HG03565 (cell line): Measurements from ENCODE around the gene CA5A.
"Not testable (repeated sequence)": the region's sequence is repeated elsewhere in the genome, so short reads cannot be mapped to it uniquely, and the experiment has no call there.

Source experiments
- ATAC-seq: cut with Tn5 transposase; IDR thresholded peaks from one replicate; pipeline ENCODE4 v1.9.1; 2021; ENCODE audit warnings: mild to moderate bottlenecking, moderate library complexity; ENCODE audit not compliant: unreplicated experiment

CA5A gene

GRCh38 chr16:87936375-87937230, at the start of gene CA5A:
CA5A (minus strand) TSS chr16:87936529; CDS start chr16:87936450, 79 bp downstream.
- no peak for ATAC-seq

DNA sequence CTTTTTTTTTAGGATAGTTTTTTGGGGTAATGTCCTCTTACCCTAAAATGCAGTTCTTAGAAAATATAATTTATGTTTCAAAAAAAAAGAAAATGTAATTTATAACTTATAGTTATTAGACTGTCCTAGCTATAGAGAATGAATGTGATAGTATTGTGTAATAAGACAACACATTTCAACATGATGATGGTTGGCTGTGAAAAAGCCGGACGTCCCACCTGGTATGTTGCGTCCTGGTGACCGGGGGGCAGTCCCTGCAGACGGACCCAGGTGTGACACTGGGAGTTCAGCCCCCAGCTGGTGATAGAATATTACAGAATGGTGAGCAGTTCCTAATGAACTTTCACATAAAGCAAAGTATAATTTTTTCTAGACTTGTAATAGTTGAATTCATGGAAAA, 49.2 kb upstream of the CA5A start:
- ATAC-seq: not testable (repeated sequence)

GRCh38 chr16:87984632-87985267, 48.4 kb upstream of the CA5A start:
- ATAC-seq: no peak

- ATAC-seq: not testable (repeated sequence)
Measured at GRCh38 chr16:87984180-87984579, 47.9 kb upstream of the CA5A start.

DNA sequence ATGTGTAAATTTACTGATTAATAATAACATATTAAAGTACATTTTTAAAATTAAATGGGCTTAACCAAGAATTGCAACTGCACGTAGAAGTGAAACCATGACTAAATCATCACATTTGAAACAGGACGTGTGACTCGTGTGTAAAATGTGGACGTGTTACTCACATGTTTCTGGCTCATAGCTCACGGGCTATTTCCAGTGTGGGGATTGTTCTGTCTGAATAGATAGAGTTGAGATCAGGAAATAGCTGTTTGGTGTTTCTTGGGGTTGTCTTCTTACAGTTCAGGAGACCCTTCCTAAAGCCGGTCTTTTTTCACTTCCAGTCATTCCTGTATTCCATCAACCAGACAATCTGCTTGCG, 47.4 kb upstream of the CA5A start:
- ATAC-seq: not testable (repeated sequence)

- not testable (repeated sequence) for ATAC-seq
Measured at GRCh38 chr16:87983072-87983736, 46.9 kb upstream of the CA5A start.

GRCh38 chr16:87982581-87983041, 46.3 kb upstream of the CA5A start:
- ATAC-seq: no peak

DNA sequence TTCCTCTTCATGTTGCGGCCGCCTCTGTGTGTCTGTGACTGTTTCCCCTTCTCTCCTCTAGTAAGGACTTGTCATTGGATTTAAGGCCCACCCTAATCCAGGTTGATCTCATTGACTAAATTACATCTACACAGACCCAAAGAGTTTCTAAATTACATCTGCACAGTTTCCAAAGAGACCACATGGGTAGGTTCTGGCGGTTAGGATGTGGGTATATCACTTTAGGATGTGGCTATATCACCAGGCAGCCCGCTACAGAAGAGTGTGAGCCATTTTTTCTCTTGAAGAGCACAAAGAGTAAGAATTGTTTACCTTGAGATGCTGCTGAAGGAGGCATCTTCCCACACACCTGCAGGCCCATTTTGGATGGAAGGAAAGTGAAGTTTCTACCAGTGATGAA, 45.0 kb upstream of the CA5A start:
- not testable (repeated sequence) for ATAC-seq

- not testable (repeated sequence) for ATAC-seq
Measured at GRCh38 chr16:87979911-87980630, 43.7 kb upstream of the CA5A start.

- no peak for ATAC-seq
Measured at GRCh38 chr16:87979352-87979751, 43.0 kb upstream of the CA5A start.

DNA sequence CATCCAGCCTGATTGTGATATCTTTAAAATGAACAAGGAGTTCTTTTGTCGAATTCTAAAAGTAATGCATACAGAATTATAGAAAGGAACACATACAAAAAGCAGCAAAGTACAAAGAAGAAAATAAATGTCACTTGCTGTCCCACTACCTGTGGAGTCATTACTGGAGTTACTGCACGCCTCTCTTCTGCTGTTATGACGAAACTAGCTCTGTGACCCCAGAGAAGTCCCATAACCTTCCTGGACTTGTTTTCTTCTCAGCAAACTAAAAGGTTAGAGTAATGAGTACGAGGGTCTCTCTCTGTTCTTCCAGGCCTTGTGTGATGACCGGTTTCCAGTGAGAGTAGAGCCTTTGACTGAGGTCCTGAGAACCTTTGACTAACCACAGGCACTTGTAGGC, 41.8 kb upstream of the CA5A start:
- no peak for ATAC-seq

DNA sequence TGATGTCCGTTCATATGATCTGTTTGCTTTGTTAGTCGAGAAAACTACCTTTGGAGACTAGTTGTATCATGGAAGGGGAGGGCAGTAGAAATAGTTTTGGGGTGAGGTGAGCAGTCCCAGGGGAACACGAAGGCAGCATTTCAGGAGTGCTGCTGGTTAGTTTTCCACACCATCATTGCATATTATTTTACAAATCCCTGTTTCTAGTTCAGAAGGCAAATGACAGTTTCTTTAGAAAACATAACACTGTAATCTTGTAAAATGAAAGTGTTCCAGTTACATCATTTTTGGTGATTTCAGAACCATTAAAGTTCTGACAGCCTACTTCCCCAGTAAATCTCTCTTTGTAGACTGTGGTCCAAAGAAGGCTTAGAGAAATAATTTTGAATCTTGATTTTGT, 40.3 kb upstream of the CA5A start:
- no peak for ATAC-seq

- no peak for ATAC-seq
Measured at GRCh38 chr16:87974178-87974577, 37.8 kb upstream of the CA5A start.

DNA sequence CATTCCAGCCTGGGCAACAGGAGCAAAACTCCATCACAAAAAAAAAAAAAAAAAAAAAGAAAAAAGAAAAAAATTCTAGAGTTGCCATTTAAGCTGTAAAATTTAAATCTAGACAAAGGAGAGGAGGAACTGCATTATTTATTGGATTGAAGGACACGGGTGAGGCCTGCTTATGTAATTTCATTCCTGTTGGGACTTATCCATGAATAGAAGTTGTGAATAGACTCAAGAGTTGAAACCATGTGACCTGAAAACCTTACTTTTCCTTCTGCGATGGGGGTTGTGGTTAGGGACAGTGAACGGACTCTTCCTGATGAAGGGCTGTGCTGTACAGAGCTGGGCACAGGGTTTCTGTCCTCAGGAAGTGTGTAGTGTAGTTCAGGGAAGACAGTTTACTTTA, 37.4 kb upstream of the CA5A start:
- ATAC-seq: no peak

GRCh38 chr16:87971933-87972332, 35.6 kb upstream of the CA5A start:
- no peak for ATAC-seq

- ATAC-seq: no peak
Measured at GRCh38 chr16:87970186-87970585, 33.9 kb upstream of the CA5A start.

DNA sequence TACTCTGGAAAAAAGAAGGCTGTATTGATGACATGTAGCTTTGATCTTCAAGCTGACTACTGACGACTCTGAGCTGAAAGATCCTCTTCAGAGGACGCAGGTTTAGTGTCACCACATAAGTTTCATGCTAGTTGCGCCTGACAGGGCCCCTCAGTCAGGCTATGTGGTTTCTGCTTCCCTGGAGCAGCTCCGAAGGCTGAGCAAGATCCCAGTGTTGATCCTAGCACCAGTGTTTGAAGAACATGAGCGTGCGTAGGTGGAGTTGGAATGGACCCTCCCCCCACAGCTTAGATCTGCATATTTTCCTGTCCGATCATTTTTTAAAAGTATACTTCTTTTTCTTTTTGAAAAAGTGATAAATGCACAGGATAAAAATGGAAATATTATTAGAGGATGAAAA, 32.2 kb upstream of the CA5A start:
- ATAC-seq: no peak

GRCh38 chr16:87966685-87967185, 30.4 kb upstream of the CA5A start:
- ATAC-seq: no peak

DNA sequence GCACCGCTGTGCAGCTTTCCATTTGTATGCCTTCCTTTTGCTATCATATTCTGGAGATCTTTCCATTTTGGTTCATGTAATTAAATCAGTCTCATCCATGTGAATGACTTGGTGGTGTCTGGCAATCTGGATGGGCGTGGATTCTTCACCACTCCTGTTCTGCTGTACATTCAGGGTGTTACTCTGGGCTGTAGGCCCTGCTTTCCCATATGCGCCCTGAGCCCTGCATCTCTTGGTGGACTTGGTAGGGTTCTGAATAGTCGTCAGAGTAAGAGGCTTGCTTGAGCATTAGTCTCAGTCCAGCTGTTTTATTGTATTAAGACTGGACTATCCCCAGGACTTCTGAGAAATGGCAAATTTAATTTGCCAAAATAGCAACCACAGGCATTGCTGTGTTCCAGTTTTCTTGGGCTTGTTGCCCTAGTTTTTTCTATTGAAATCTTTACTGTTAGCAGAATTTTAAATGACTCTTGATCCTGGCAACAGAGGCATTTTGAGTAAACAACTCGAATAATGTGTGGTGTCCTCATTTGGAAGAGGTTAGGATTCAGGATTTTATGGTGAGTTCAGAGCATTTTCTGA, 29.8 kb upstream of the CA5A start:
- ATAC-seq: no peak

DNA sequence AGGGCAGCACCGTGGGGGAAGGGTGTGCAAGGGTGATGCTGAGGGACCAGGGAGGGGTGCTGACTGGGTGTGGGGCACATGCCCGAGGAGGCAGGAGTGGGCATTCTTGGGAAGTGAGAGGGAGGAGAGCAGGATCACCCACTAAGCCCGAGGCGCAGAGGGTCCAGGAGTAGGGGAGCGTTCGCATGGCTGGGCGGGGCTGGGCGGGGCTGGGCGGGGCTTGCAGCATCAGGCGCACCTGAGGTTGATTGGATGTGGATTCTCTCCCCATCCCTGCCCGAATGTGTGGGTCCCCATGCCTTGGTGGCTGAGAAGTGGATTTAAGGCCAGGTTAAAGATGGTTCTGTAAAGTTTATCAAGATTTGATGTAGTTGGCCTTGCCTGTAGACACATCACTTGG, 29.1 kb upstream of the CA5A start:
- ATAC-seq: no peak
